Stimulated activated CD8-positive, alpha-beta memory T cell treated with anti-CD3 and anti-CD28 coated beads, Interleukin-15, amount 100 ng/mL, for 48 hours (primary cell): ENCODE results near the gene TRAK1.

Source experiments
- DNase-seq, 2 donors: peaks; one replicate each; pipeline ENCODE4 v3.0.0-alpha.2; 2020; ENCODE audit warnings: low read depth in 2 of 2

TRAK1 gene

DNA sequence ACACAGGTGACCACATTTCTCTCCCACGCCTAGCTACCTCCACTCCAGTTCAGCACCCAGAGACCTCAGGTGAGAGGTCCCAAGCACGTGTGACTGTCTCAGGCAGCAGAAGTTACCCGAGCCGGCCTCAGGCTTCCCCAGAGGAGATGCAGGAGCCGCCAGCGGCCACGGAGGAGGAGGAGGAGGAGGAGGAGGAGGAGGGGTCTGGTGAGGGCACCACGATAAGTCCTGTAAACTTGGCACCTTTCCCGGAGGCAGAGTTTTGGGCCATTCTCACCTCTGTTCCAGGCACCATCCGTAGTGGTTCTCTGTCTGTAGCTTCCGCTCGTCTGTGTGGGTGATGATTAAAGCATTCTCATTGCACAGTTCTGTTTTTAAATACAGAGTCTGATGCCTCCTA lies 118.8 kb downstream of the TRAK1 start:
- no peak for DNase-seq

DNA sequence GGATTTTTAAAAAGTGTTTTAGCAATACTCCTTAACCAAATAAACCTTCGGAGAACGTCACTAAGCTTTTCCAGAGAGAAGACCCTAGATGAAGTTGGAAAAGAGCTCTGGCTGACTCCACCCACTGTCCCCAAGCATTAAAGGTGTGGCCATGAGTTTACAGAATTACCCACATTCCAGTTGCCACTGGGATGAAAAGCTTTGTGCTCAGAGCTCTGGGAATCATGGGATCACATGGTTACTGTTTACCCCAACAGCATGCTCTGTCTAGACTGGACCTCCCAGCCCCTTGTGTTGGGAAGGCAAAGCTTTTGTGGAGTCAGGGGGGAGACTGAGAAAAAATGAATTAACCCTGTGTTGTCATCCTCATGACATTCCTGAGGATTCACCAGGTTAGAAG lies 119.6 kb downstream of the TRAK1 start:
- DNase-seq, result no peak

DNA sequence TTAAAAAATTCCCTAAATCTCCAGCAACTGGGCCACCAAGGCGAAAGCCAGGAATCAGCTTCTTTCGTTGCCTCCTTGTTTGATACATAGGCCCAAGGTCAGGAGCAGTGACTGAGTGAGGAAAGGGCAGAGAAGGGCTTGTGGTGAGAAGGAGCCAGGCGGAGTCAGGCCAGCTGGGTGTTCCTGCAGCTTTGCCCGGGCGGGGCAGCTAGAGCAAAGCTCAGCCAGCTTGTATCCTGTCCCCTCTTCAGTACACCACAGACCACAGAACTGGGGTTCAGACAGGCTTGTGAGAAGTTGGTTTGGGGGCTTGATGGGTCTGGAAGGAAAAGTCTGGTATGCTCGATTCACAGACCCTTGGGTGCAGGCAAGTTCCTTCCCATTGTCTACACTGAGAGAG lies 122.3 kb downstream of the TRAK1 start:
- DNase-seq, result no peak

DNA sequence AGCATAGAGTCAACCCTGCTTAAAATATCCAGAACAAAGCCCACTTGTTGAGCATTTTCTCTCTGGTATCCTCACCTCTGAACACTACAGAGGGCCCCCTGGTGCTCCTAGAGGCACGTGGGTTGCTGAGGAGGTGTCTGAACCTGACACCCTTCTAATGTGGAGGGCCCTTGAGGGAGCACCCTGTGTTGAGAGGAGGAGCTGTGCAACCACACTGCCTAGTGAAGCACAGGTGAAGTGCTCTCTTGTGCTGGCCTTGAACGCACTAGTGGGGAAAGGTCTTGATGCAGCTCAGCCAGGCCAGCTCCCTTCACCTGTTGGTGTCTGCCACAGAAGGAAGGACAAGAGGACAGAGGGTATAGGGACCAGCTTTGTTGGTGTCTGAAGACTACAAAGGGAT lies 122.9 kb downstream of the TRAK1 start:
- no peak for DNase-seq

DNA sequence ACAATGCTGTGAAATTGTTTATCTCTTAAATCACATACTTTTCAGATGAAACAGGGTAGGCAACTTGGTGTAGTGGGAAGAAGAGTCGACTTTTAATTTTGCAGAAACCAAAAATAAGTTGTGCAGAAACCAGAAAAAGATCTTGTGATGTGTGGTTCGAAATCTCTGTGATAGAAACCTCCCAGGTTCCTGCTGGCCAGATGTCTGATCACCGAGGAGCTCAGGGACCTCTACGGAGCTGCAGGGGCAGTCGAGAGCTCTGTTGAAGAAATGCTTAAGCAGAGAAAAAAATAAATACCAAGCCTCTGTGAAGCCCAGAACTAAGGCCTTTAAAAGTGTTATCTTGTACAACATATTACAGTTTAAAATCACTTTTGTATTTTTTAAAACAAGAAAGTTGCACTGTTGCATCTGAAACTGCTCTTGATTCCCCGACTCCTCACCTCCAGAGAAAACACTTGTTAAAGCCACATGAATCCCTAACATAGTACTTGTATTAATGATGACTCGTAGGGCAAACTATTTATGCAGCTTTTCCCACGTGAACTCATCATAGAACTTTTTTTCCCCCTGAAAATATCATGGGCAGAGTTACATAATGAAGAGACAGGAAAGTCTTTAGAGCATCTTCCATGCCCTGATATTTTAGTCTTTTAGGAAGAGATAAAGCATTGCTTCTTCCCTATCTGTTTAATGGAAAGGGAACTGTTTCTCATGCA lies 123.6 kb downstream of the TRAK1 start:
- no peak for DNase-seq

DNA sequence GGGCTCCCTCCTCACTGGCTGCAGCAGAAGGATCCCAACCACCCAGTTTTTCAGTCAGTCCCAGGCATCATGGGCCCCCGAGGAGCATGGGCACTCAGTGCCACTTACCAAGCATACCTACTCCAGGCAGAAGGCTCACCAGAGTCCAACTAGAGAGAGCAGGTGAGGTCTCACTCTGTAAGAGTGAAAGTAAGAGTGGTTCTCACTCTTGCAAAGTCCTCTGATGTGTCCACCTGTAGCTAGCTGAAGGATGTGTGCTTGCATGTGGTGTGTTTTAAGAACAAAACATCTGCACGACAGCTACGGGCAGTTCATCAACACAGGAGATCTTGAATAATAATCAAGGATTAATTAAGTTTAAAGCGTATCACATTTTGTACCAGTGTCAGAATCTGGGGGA lies 125.1 kb downstream of the TRAK1 start:
- DNase-seq, result no peak

DNA sequence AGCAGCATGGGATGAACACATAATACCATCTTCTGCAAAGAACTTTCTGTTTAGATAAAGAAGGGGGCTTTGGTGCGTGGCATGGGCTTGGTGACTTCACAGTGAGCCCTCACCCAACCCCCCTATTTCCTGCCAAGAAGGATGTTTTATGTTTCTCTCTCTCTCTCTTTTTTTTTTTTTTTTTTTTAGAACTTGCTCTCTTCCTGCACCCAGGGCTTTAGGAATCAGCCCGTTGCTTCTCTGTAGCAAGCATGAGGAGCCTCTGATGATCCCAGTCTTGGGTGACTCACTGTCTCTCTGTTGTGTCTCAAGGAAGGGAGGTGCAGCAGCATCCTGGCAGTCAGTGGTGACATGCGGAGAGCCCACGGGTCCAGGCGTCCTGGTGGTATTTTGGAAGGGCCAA lies 125.8 kb downstream of the TRAK1 start:
- no peak for DNase-seq

DNA sequence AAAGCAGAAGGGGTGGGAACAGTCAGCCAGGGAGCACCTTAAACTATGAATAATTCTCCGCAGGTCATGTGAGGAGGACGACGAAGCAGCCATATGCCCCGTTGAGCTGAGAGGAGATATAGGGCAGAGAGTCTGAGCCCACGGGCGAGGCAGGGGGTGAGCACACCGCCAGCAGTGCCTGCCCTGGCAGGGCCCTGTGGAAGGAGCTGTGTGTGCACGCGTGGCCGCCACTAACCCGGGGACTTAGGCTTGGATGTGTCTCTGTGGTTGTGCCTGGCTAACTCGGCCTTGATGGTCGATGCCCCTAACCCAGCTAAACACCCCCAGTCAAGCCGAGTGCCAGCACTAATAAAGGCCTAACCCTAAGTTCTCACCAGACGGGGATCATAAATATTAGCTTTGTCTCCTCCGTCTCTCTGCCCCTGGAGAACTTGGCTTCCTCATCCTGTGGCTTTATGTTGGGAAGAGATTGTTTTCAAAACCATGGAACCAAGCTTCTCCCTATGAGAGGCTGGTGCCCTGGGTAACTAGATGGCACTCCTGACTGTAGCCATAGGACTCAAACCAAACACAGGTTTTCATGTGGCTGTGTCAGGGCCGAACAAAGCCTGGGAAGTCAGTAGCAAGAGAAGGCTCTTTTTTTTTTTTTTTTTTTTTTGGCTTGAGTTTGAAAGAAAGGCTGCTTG lies 129.4 kb downstream of the TRAK1 start:
- DNase-seq, result no peak

DNA sequence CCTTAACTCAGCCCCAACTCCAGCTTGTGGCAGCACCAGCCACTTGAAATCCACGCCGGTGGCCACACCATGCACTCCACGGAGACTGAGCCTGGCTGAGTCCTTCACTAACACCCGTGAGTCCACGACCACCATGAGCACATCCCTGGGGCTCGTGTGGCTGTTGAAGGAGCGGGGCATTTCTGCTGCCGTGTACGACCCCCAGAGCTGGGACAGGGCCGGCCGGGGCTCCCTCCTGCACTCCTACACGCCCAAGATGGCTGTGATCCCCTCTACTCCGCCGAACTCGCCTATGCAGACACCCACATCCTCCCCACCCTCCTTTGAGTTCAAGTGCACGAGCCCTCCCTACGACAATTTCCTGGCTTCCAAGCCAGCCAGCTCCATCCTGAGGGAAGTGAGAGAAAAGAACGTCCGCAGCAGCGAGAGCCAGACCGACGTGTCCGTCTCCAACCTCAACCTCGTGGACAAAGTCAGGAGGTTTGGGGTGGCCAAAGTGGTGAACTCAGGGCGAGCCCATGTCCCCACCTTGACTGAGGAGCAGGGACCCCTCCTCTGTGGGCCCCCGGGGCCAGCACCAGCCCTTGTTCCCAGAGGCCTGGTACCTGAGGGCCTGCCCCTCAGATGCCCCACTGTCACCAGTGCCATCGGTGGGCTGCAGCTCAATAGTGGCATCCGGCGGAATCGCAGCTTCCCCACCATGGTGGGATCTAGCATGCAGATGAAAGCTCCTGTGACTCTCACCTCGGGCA lies 132.0 kb downstream of the TRAK1 start:
- no peak for DNase-seq

DNA sequence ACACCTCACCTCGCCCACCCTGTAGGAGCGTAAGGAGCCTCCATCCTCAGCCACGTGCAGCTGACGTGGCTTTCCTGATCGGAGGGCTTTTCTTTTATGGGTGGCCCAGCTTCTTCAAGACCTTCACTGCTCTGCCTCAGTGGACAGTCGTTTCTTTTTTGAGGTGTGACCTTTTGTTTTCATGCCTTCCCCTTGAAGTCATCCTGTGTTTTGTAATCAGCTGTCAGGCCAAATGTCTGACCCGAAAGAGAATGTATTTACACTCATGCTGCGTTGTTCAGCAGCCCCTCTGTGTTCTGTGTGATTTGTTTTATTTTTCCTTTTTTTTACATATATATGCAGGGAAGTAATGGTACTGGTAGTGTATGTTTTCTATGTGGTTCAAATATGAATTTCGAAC lies 133.0 kb downstream of the TRAK1 start:
- DNase-seq, result no peak

DNA sequence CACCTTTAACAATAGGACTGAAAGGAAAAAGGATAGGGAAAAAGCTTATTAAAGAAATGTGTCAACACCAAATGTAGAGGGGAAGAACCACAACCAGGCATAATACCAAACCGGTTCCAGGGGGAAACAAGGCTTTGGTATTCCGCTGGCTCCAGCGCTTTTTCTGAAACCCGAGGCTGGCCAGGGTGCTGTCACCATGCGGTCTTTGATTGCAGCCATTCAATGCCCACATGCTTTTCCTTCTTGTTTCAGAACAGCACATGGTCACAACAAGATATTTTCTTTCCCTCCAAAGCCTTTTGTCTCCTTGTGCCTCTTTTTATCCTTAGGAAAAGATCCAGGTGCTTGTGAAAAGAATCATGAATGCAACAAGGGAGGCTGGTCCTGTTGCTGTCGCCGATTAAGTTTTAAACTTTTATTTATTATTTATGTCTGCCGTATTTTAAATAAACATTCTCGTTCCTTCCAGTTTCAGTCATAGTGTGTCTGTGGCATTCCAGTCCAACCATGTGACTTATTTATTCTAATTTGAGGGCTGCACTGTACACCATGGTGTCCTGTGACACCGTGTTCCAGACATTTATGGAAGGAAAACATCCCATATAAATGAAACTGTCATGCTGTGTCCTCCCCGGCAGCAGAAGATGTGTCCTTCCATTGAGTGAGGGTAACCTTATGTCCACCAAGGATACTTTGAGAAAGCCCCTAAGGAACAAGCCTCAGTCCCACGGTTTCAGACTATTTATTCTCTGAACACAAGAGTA lies 133.7 kb downstream of the TRAK1 start:
- DNase-seq, result no peak

DNA sequence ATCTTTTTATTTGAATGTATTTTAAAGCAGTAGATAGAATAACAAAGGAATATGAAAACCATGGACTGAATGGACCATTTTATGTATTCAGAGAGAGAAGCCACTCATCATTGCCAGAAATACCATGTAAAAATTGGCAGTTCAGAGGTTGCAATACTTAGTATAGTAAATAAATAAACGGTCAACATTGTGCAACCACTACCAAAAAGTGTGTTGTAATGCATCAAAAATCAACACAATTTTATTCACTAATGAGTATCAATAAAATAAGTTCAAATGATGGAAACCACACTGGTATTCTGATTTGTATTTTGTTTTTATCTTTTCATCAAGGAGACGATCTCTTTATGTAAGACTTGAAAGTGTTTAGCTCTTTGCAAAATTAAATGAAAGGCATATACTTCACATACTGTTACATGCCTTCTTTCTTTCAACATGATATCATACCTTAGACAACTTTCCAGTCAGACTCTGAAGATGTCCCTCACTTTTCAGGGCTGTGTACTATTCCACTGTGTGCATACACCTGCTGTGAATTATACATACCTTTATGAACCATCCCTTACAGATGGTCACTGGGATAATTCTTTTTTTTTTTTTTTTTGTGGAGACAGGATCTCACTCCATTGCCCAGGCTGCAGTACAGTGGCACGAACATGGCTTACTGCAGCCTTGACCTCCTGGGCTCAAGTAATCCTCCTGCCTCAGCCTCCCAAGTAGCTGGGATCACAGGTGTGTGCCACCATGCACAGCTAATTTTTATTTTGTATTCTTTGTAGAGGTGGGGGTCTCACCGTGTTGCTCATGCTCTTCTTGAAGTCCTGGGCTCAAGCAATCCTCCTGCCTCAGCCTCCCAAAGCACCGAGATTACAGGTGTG lies 134.6 kb downstream of the TRAK1 start:
- no peak for DNase-seq

DNA sequence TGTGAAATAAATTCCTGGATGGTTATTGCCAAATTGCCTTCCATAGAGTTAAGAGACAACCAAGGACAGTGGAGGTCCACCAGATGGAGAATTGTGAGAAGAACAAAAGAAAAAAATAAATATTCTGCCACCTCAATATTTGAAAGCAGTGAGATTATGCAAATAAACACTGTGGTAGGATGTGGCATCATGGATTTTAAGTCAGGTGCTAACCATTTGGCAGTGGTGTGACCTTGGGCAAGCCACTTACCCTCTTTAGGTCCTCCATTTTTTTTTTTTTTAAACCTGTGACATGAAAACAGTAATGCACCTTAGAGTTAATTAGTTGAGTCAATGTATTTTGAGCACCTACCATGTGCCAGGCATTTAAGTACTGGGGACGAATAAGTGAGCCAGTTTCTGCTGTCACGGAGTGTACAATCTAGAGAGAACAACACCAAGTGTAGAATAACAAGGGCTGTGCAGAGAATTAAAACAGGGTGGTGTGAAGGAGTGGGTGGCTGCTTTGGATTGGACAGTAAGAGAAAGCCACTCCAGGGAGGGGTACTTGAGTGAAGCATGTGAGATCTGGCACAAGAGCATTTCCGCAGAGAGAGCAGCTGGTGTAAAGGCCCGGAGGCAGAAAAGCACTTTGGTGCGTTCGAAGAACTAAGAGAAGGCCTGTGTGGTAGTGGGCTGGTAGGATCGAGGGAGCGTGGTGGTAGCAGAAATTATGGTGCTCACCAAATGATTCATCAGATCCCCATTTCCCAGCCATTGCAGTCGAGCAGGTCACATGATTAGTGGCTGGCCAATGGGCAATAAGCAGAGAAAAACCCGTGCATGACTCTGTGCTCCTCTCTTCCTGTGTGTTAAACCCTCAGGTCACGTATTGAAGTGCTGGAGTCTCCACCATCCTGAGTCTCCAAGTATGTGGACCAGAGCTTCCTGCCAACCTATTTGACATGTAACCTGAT lies 135.6 kb downstream of the TRAK1 start:
- DNase-seq, result no peak

DNA sequence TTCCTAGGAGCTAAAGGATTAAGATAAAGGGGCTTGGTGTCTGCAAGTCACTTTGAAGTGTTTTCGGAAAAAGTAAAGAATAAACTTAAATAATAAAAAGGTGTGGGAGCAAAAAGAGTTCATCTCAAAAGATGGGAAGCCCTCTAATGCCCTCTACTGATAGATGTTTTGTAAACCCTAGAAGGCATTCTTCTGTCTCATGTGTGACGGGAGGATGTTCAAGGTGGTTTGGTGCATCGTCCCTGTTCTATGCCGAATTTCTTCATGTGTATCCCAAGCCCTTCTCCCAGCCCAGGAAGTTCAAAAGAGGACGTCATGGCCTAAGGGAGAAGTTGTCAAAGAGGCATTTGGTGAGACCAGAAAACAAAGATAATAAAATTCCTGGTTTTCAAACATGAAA lies 137.6 kb downstream of the TRAK1 start:
- no peak for DNase-seq

DNA sequence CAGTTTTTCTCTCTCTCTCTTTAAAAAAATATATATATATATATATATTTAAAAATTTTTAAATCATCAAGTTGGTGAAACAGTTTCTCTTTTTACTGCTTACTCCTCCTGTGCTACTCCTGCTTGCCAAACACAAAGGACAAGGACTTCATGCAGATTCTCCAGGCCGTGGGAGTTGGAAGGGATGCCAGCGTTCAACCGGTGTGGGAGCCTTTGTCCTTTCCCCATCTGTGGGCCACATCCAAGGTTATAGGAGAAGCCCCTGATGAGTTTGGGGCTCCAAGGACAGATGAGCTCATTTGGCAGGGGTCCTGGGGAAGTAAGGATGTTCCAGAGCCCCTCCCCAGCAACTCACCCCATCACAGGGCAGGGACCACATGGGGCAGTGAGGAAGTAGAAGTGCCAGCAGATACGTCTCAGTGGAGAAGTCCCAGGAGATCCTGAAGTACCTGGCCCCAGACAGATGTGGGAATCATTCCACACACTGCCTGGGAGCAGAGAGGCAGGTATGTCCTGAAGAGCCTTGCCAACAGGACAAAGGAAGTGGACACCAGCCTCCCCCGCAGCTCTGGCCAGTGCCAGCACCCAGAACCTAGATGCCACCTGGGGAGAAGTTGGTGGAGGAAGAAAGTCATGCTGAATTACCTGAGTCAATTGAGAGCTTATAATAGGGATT lies 138.2 kb downstream of the TRAK1 start:
- no peak for DNase-seq

DNA sequence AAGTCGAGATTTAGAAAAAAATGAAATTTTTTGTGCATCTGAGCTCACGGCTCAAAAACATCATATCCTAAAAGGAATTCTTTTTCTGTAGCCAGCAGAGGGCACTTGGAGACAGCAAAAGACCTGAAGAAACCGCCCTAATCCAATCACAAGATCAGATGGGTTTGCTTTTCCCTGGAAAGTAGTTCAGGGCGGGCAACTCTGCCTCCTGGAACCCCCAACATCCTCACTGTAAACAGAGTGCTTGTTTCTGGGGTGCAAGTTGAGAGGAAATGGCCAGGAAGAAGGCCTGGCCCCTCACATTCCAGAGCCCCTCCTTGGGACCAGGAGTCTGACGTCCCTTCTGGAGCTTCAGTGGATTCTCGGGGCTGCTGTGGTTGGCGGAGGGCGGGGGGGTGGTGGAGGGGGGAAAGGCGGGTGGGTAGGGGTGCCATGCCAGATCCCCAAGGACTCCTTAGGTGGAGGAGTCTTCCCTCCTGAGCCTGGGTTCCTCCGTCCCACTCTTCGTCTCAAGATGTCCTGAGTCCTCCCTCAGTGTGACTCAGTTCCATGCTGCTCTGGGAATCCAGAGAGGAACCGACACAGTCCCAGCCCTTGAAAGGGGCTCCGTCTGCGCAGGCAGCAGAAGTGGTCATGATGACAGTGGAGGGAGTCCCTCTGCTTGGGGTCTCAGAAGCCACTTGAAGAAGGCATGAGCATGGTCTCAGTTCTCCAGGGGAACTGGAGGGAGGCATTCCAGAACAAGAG lies 139.0 kb downstream of the TRAK1 start:
- DNase-seq, result no peak

DNA sequence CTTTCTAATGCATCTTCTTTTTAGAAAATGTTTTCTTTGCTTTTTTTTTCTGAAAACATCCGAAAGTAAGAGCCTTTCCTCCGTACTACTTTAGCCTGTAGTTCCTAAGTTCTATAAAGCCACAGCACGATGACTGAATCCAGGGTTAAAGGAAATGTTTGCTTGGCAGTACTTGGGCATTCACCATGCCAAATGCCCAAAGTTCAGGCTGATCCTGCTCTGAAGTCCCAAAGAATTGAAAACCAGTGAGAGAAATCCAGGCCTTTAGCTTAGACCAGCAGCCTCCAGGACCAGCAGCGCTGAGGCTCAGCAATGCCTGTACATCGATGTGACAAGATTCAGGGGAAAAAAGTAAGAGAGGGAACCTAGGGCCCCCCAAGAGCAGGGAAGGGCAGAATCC lies 139.7 kb downstream of the TRAK1 start:
- DNase-seq, result no peak

DNA sequence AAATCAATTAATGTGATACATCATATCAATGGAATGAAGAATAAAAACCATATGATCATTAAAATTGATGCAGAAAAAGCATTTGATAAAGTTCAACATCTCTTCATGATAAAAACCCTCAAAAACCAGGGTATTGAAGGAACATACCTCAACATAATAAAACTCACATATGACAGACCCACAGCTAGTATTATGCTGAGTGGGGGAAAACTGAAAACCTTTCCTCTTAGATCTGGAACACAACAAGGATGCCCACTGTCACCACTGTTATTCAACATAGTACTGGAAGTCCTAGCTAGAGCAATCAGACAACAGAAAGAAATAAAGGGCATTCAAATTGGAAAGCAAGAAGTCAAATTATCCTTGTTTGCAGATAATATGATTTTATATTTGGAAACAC lies 144.4 kb downstream of the TRAK1 start:
- no peak for DNase-seq

DNA sequence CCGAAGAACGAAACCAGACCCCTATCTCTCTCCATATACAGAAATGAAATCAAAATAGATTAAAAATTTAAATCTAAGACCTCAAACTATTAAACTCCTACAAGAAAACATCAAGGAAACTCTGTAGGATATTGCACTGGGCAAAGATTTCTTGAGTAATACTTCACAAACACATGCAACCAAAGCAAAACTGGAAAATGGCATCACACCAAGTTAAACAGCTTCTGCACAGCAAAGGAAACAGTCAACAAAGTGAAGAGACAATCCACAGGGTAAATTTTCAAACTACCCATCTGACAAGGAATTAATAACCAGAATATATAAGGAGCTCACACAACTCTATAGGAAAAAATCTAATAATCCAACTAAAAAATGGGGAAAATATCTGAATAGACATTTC lies 145.5 kb downstream of the TRAK1 start:
- DNase-seq, result no peak
